Central memory CD8-positive, alpha-beta T cell (primary cell): ENCODE results near the gene IL1RL2.

Experiments used
- ATAC-seq: fragments of 150-1000 bp; cut with Tn5 transposase; replicated peaks from 2 replicates; pipeline ENCODE4 v1.10.0; 2022; ENCODE audit warnings: mild to moderate bottlenecking, moderate FRiP score, moderate number of reproducible peaks; ENCODE audit not compliant: poor library complexity, severe bottlenecking; ENCODE audit errors: extremely low read depth
- DNase-seq, 2 donors: peaks; one replicate each; pipeline ENCODE4 v3.0.0; 2021; ENCODE audit warnings: low spot score in 2 of 2
- H3K27ac Mint-ChIP-seq: one replicate; pipeline ENCODE4 v1.8.0; 2022; ENCODE audit warnings: low read depth, mild to moderate bottlenecking, moderate library complexity, mixed read lengths
- H3K27me3 Mint-ChIP-seq: one replicate; pipeline ENCODE4 v1.8.0; 2022; ENCODE audit warnings: mixed read lengths
- H3K36me3 Mint-ChIP-seq: one replicate; pipeline ENCODE4 v1.8.0; 2022; ENCODE audit warnings: mild to moderate bottlenecking, moderate library complexity, mixed read lengths; ENCODE audit not compliant: insufficient read depth
- H3K4me1 Mint-ChIP-seq: one replicate; pipeline ENCODE4 v1.8.0; 2022; ENCODE audit warnings: mixed read lengths
- H3K4me3 Mint-ChIP-seq: one replicate; pipeline ENCODE4 v1.8.0; 2022; ENCODE audit warnings: mild to moderate bottlenecking, moderate library complexity, mixed read lengths
- H3K9me3 Mint-ChIP-seq: one replicate; pipeline ENCODE4 v1.8.0; 2022; ENCODE audit warnings: mixed read lengths

Gene IL1RL2

DNA sequence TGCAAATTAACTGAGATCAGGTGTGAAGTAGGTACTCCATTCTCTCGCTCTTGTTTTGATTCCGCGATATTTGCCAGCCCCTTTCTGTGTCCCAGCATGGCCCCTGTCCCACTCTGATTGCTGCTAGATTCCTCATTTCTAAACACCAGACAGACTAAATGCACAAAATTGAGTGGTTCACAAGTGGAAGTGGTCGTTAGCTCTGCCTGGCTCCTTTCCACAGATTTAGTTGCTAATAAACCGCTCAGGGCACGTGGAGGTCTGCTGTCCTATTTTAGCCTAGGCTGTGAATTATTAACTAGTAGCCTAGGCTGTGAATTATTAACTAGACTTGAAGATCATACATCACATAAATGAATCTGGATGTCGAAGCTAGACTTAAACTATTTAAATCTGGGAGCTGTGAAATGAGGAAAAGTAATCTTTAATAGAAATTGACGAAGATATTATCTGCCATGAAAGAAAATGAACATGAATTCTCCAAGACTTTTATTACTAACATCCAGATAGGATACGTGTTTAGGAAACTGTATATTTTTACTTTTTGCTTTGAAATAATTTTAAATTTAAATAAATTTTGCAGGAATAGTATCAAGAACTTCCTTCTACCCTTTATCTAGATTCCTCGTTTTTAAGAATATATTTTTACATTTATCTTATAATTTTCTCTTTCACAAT lies 3.7 kb downstream of the IL1RL2 start:
- H3K36me3 Mint-ChIP-seq: no peaks in the 10 kb centered on the region
- no peak for ATAC-seq
- no peak overlapping the region for H3K4me3 Mint-ChIP-seq
- H3K4me1 Mint-ChIP-seq: peaks cover 4% of the 10 kb centered on the region
- H3K9me3 Mint-ChIP-seq: no peaks in the 10 kb centered on the region
- H3K27ac Mint-ChIP-seq: no peak overlapping the region
- no peak for DNase-seq
- peaks cover 24% of the 10 kb centered on the region for H3K27me3 Mint-ChIP-seq

DNA sequence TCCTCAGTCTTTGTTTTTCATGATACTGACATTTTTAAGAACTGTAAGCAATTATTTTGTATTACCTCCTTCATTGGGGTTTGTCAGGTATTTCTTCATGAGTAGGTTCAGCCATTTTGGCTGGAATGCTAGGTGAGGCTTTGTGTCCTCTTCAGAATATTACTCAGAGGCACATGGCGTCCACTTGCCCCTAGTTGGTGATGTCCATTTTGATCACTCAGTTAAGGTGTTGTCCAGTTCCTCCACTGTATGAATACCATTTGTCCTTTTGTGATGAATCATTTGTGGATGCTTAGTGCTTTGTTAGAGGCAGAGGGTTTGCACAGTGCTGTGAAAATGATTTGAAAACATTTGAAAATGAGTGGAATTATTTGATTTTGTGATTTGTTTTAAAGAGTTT lies 4.7 kb downstream of the IL1RL2 start:
- Mint-ChIP-seq H3K36me3 (no peaks in the 10 kb centered on the region), H3K4me3 (no peak overlapping the region), H3K27ac (no peak overlapping the region), H3K4me1 (peaks cover 4% of the 10 kb centered on the region), H3K27me3 (peaks cover 24% of the 10 kb centered on the region), H3K9me3 (no peaks in the 10 kb centered on the region)
- no peak for DNase-seq
- ATAC-seq: no peak

DNA sequence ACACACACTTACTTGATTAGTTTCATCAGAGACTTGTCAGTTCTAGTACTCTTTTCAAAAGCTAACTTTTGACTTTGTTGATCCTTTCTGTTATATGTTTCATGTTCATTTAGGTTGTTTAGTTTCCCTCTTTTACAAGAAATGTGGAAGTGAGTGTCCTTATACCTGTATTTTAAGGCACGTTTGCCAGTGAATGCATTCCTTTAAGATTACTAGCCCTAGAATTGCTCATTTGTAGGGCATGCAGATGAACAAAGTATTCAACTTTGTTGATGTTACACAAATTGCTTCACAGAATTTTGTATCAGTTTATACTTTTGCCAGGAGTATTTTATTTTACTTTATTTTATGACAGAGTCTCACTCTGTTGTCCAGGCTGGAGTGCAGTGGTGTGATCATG lies 6.3 kb downstream of the IL1RL2 start:
- H3K4me3 Mint-ChIP-seq: no peak overlapping the region
- H3K27me3 Mint-ChIP-seq: peaks cover 18% of the 10 kb centered on the region
- H3K9me3 Mint-ChIP-seq: no peaks in the 10 kb centered on the region
- H3K36me3 Mint-ChIP-seq: no peaks in the 10 kb centered on the region
- no peak for ATAC-seq
- no peak overlapping the region for H3K27ac Mint-ChIP-seq
- peaks cover 6% of the 10 kb centered on the region for H3K4me1 Mint-ChIP-seq
- DNase-seq: no peak

DNA sequence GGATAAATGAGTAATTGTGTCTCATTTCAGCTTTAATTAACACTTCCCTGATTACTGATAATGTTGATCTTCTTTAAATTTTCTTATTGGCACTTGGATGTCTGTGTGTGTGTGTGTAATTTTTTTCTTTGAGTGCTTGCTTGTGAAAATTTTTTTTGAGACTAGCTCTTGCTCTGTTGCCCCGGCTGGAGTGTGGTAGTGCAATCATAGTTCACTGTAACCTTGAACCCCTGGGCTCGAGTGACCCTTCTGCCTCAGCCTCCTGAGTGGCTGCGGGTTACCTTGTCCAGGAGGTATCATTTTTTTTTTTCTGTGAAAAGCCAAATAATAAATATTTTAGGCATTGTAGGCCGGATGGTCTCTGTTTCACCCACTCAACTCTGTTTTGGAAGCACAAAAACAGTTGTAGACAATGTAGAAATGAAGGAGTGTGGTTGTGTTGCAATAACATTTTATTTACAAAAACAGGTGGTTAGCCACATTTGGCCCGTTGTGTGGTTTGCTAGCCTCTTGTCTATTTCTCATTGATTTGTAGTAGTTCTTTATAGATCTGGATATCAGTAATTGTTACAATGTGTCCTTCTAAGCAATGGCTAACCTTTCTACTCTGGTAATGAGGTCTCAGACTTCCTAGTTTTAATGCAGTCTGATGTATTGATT lies 7.9 kb downstream of the IL1RL2 start:
- H3K36me3 Mint-ChIP-seq: no peaks in the 10 kb centered on the region
- ATAC-seq (no peak), DNase-seq (no peak)
- H3K27ac Mint-ChIP-seq: no peak overlapping the region
- peaks cover 14% of the 10 kb centered on the region for H3K4me1 Mint-ChIP-seq
- H3K27me3 Mint-ChIP-seq: peaks cover 16% of the 10 kb centered on the region
- no peak overlapping the region for H3K4me3 Mint-ChIP-seq
- no peaks in the 10 kb centered on the region for H3K9me3 Mint-ChIP-seq

DNA sequence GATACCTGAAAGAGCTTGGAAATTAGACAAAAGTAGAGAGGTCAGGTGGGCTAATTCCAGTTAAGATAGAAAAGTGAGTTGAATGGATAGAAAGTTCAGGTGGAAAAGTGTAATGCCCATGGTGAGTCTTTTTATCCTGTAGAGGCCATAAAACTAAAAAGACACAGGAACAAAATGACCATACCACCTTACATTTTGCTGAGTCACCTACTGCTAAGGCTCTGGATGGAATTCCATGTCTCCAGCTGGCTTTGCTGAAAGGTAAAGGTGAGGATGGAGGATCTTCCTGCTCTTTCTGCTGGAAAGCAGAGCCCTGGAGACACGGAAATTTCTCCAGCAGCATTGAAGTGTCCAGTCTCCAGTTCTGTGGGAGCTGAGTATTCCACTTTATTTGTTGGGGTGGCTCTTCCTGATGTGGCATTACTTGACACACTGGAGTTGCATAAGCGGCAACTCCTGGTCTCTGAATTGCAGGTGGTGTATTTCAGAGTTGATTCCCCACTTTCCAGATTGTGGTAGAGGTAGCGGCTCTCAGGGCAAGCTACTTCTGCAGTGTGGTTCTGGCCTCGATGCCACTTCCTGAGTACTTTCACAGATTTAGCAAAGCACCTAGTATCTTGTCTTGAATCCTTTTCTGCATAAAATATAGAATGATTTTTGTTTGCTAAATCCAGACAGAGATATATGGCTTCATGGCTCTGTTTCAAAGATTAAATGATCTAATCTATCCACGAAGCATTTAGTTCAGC lies 10.7 kb downstream of the IL1RL2 start:
- Mint-ChIP-seq H3K4me3 (no peak overlapping the region), H3K4me1 (peaks cover 14% of the 10 kb centered on the region), H3K36me3 (no peaks in the 10 kb centered on the region), H3K27ac (no peak overlapping the region), H3K9me3 (no peaks in the 10 kb centered on the region), H3K27me3 (peaks cover 9% of the 10 kb centered on the region)
- ATAC-seq (peak; percentile 58), DNase-seq (no peak)

DNA sequence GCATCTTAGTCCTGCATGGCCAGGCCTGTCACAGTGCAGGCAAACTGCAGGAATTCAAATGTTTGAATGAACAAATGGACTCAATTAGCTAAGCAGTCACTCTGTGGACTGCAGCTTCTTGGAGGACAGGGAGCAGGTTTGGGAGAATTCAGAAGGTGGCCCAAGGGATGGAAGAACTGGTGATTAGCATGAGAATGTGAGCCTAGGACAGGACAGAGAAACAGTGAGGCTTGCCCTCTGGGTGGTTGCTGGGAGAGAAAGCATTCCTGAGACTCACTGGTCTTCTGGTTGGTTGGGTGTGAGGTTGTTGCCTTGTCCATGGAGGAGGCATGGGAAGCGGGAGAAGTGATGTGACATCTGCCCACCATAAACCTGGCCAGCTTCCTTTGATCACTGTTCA lies 13.7 kb downstream of the IL1RL2 start:
- peaks cover 1% of the 10 kb centered on the region for H3K36me3 Mint-ChIP-seq
- no peak for ATAC-seq
- H3K4me1 Mint-ChIP-seq: peaks cover 14% of the 10 kb centered on the region
- no peak for DNase-seq
- H3K27ac Mint-ChIP-seq: no peak overlapping the region
- H3K9me3 Mint-ChIP-seq: no peaks in the 10 kb centered on the region
- H3K4me3 Mint-ChIP-seq: no peak overlapping the region
- peaks cover 8% of the 10 kb centered on the region for H3K27me3 Mint-ChIP-seq

DNA sequence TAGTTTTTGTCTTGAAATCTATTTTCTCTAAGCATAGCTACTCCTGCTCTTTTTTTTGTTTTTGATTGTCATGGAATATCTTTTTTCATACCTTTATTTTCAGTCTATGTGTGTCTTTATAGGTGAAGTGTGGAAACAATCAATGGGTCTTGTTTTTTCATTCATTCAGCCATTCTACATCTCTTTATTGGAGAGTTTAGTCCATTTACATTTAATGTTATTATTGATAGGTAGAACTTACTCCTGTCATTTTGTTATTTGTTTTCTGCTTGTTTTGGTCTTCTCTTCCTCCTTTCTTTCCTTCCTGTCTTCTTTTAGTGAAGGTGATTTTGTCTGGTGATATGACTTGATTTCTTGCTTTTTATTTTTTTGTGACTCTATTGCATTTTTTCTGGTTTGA lies 17.8 kb downstream of the IL1RL2 start:
- Mint-ChIP-seq H3K9me3 (no peaks in the 10 kb centered on the region), H3K36me3 (peaks cover 1% of the 10 kb centered on the region), H3K27me3 (no peaks in the 10 kb centered on the region), H3K27ac (no peak overlapping the region), H3K4me3 (no peak overlapping the region), H3K4me1 (no peaks in the 10 kb centered on the region)
- DNase-seq: no peak
- ATAC-seq: no peak

DNA sequence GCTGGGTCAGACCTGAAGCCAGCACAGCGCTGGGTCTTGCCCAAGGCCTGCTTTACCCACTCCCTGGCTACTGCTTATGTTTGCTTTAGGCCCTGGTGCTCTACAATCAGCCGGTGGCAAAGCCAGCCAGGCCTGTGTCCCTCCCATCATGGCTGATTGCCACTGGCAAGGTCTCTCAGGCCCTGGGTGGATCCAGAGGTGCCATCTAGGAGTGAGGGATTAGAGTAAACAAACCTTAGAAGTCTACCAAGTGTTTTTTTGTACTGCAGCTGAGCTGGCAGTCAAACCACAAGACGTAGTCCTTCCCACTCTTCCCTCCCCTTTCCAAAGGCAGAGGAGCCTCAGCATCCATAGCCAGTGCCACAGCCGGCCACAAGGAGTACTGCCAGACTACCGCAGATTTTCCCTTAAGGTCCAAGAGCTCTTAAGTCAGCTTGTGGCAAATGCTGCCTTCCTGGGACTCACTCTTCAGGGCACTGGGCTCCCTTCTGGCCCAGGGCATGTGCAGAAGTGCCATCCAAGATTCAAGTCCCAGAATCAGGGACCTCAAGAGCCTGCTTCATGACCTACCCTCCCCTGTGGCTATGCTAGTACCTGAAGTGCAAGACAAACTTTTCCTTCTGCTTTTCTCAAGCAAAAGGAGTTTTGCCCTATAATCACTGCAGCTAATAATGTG lies 20.0 kb downstream of the IL1RL2 start:
- no peak for DNase-seq
- H3K9me3 Mint-ChIP-seq: no peaks in the 10 kb centered on the region
- no peak overlapping the region for H3K4me3 Mint-ChIP-seq
- peaks cover 1% of the 10 kb centered on the region for H3K36me3 Mint-ChIP-seq
- H3K27me3 Mint-ChIP-seq: no peaks in the 10 kb centered on the region
- ATAC-seq: no peak
- no peak overlapping the region for H3K27ac Mint-ChIP-seq
- H3K4me1 Mint-ChIP-seq: no peaks in the 10 kb centered on the region

DNA sequence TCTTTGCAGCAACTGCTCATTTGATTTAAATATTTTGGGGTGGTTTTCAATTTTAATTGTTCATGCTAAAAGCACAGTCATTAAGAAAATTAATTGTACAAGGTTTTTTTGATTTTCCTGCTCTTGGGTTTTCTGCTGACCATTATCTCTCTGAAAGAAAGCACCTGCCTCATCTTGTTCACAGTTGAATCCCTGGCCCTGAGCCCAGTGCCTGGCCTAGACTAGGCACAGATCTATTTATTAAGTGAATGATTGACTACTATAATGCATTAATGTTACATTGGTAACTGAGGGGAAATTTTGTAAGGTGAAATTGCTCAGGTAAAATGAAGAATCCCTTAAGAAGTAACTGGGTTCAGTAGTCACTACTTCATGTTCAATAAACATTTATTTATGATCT lies 22.0 kb downstream of the IL1RL2 start:
- DNase-seq: no peak

DNA sequence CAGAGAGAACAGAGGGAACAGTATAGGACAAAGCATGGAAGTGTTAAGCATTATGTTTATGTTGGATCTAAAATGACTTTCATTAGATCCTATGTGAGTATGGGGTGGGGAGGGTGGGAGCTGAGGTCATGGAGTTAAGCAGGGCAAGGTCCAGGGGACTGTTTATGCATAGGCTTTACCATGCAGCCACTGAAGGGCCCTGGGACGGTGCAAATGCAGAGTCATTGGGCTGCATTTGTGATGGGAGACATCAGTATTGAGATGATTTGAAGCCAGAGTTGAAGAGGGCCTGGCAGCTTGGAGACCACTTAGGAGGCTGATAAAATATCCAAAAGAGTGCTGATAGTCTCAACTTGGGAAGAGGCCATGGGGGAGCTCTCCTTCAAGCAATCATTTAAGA lies 22.7 kb downstream of the IL1RL2 start:
- no peak overlapping the region for H3K4me3 Mint-ChIP-seq
- no peaks in the 10 kb centered on the region for H3K9me3 Mint-ChIP-seq
- H3K27ac Mint-ChIP-seq: no peak overlapping the region
- no peaks in the 10 kb centered on the region for H3K4me1 Mint-ChIP-seq
- no peaks in the 10 kb centered on the region for H3K36me3 Mint-ChIP-seq
- no peak for ATAC-seq
- no peaks in the 10 kb centered on the region for H3K27me3 Mint-ChIP-seq
- no peak for DNase-seq

More for the DNA sequence above, 22.0 kb downstream of the IL1RL2 start:
- Mint-ChIP-seq H3K4me1 (no peaks in the 10 kb centered on the region), H3K27me3 (no peaks in the 10 kb centered on the region), H3K36me3 (no peaks in the 10 kb centered on the region), H3K9me3 (no peaks in the 10 kb centered on the region), H3K4me3 (no peak overlapping the region), H3K27ac (no peak overlapping the region)
- ATAC-seq: no peak

DNA sequence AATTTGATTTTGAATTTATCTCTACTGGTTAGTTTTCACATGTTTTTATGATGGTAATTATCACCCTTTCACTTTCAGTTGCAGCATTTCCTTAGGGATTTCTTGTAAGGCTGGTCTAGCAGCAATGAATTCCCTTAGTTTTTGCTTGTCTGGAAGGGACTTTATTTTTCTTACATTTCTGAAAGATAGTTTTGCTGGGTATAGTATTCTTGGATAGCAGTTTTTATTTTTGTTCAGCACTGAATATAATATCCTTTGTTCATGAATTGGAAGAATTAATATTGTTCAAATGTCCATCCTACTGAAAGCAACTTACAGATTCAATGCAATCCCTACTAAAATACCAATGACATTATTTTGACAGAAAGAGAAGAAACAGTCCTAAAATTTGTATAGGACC lies 30.2 kb downstream of the IL1RL2 start:
- no peak overlapping the region for H3K27ac Mint-ChIP-seq
- H3K4me1 Mint-ChIP-seq: peaks cover 10% of the 10 kb centered on the region
- peaks cover 2% of the 10 kb centered on the region for H3K36me3 Mint-ChIP-seq
- peaks cover 12% of the 10 kb centered on the region for H3K9me3 Mint-ChIP-seq
- no peaks in the 10 kb centered on the region for H3K27me3 Mint-ChIP-seq
- no peak overlapping the region for H3K4me3 Mint-ChIP-seq
- DNase-seq: no peak
- ATAC-seq: no peak

DNA sequence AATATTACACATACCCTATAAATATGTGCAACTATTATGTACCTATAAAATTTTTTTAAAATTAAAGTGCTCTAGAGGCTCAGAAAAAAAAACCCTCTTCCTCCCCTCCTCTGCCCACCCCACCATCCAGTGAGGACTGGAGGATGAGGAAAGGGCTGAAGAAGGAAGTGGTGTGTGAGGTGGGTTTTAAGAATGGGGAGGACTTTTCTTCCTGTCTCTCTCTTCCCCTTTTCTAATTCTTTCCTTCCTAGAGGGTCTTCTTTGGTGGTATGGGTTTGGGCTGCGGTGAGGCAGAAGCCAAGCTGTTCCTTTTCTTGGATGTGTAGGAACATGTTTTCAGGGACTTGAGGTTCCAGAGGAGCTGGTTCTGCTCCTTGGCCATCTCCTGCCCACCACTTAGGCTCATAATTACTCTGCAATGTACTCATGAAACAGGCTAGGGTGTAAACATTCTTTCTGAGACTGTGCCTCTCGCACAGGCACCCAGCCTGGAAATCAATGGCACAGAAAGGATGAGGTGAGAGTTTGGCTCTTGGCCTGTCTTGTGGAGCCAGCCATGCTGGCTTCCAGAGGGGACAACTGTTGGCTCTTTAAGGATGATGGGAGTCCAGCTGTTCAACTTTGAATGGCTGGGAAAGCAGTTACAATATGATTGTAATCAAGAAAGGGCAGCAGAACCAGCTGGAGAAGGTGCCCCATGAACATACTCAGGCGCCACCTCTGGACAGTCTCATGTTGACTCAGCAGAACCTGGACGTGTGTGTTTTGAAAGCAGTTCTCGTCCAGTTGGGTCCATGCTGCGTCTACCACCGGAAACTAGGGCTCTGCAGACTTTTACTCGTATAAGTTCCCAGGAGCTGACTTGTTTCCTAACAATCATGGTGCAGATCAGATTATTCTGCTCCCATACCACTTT lies 38.3 kb downstream of the IL1RL2 start:
- Mint-ChIP-seq H3K27me3 (no peaks in the 10 kb centered on the region), H3K36me3 (peaks cover 7% of the 10 kb centered on the region), H3K9me3 (no peaks in the 10 kb centered on the region), H3K27ac (peak overlapping the region; percentile 47), H3K4me3 (no peak overlapping the region), H3K4me1 (peaks cover 9% of the 10 kb centered on the region)
- DNase-seq: peak in 1 of 2 donors; percentile 7
- ATAC-seq: no peak
